Erythroblast (primary cell): Measurements from ENCODE around the gene CTIF.
"Not testable (repeated sequence)": the region's sequence is repeated elsewhere in the genome, so short reads cannot be mapped to it uniquely, and the experiment has no call there.

Experiments used
- GATA1 ChIP-seq: IDR thresholded peaks from 2 replicates; pipeline ENCODE4 v1.6.1; 2011; ENCODE audit warnings: low read depth, mild to moderate bottlenecking, control low read depth, low read length, moderate library complexity
- POLR2A ChIP-seq: IDR thresholded peaks from 2 replicates; pipeline ENCODE4 v1.6.1; 2011; ENCODE audit warnings: mild to moderate bottlenecking, low read length

- not testable (repeated sequence) for TF ChIP-seq POLR2A, GATA1
Observed at GRCh38 chr18:48870926-48871325, 332.1 kb downstream of the CTIF start.
